Fibroblast of pulmonary artery (primary cell): ENCODE measurements around the gene ENTPD3.

ENCODE experiments used
- DNase-seq: peaks from one replicate; pipeline ENCODE4 v3.0.0-alpha.2; 2010; ENCODE audit warnings: low read depth
- H3K4me3 ChIP-seq: replicated peaks from 2 replicates; pipeline ENCODE4 v1.5.1; 2011; ENCODE audit warnings: low read depth, mild to moderate bottlenecking, control low read depth, low read length, moderate library complexity
- TF ChIP-seq, protein P1 (sequence below): IDR thresholded peaks from 2 replicates; pipeline ENCODE4 v1.5.1; 2011; ENCODE audit warnings: mild to moderate bottlenecking, control low read depth, low read length, inconsistent platforms; ENCODE audit errors: missing control alignments

The ENTPD3 gene

GRCh38 chr3:40465456-40465855 is 78.5 kb downstream of the ENTPD3 start:
- no peak for DNase-seq
- H3K4me3 ChIP-seq, result no peak overlapping the region
- TF ChIP-seq, protein P1, sequence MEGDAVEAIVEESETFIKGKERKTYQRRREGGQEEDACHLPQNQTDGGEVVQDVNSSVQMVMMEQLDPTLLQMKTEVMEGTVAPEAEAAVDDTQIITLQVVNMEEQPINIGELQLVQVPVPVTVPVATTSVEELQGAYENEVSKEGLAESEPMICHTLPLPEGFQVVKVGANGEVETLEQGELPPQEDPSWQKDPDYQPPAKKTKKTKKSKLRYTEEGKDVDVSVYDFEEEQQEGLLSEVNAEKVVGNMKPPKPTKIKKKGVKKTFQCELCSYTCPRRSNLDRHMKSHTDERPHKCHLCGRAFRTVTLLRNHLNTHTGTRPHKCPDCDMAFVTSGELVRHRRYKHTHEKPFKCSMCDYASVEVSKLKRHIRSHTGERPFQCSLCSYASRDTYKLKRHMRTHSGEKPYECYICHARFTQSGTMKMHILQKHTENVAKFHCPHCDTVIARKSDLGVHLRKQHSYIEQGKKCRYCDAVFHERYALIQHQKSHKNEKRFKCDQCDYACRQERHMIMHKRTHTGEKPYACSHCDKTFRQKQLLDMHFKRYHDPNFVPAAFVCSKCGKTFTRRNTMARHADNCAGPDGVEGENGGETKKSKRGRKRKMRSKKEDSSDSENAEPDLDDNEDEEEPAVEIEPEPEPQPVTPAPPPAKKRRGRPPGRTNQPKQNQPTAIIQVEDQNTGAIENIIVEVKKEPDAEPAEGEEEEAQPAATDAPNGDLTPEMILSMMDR, result no peak

GRCh38 chr3:40468018-40468417 is 81.0 kb downstream of the ENTPD3 start:
- no peak for DNase-seq
- H3K4me3 ChIP-seq, result no peak overlapping the region
- TF ChIP-seq, protein P1, result no peak

DNA sequence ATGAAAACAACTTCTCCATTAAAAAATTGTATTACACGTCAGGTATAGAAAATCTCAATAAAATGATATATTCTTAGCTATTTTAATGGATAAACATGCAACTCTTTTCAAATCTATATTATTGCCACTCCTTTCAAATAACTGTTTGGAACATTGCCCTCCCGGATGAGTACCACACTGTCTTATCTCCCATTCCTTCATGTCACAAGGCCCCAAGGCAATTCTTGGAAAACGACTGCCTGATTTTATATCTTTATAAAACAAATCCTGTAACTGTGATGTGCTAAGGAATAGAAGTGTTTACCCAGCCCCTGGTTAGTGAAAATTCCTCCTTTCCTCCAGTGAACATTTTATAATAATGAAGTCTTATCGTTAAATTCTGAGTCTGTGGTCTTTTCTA is 83.7 kb downstream of the ENTPD3 start:
- no peak overlapping the region for H3K4me3 ChIP-seq
- TF ChIP-seq, protein P1, result no peak
- DNase-seq, result no peak

DNA sequence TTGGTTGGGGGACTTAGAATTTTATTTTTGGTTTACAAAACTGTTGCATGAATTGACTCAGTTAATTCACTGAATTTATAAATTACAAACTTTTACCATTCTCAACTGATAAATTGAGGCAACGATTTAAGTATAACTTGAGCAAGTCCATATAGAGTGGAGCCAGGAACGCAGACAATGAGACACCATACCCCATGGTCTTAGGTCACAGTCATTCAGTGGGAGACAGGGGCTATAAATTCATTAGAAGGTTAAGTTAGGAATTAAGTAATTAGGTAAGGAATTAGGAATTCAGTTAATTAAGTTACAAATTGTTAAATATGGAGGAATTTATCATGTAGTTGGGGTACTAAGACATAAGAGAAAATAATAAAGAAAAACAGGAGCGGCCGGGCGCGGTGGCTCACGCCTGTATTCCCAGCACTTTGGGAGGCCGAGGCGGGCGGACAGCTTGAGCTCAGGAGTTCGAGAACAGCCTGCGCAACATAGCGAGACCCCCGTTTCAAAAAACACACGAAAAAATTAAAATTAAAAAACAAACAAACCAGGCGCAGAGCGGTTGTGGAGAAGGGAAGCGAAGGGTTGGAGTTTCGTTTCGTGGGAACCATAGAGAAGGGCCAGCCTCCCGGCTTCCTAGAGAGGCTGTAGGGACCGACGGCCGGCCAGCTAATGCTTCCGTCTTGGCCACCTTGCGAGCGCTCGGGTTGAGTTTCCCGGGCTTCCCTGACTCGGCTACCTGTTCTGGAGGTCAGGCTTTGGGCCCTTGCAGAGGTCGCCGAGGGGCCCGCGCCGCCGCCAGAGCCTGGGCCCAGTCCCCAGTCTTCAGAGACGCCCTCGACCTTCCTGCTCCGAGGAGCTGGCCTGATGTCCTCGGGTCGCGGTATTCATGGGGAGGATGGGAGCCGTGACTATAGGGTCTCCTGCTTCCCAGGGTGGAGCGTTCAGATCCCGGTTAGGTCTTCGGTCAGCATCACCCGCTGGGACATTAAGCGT is 89.8 kb downstream of the ENTPD3 start, which contains the start of gene ZNF619:
ZNF619 (plus strand) TSS at position 645 of the 993 bp plus-strand sequence. CDS start 858 bp downstream, outside the sequence.
- peak; percentile 81 for DNase-seq
- peak within 1 kb of the TSS; percentile 87 for H3K4me3 ChIP-seq
- TF ChIP-seq, protein P1, result no peak

DNA sequence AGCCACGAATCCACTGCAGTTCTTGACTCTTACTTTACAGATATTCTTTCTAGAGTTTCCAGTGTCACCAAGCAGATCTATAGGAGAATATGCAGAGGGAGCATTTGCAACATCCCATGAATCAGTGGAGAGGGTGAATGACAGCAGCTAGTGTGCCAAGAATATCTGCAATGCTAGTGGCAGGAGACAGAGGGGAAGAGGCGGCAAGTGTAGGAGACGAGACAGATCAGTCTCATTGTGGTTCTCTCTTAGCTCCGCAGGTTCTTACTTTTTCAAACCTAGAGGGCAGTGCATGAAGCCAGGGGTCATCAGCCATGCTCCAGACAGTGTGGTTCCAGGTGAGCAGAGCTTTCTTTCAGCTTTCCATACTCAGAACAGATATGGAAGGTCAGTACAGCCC is 90.7 kb downstream of the ENTPD3 start:
- TF ChIP-seq, protein P1, result no peak
- DNase-seq, result peak; percentile 11
- peak overlapping the region; percentile 87 for H3K4me3 ChIP-seq
